Activated effector memory CD4-positive, alpha-beta T cell treated with anti-CD3 and anti-CD28 coated beads, Interleukin-2, amount 50 U/mL, for 16 hours (primary cell): ENCODE data around the gene STK38L.

Source experiments
- DNase-seq: peaks from one replicate; pipeline ENCODE4 v3.0.0-alpha.2; 2020

Gene STK38L

DNA sequence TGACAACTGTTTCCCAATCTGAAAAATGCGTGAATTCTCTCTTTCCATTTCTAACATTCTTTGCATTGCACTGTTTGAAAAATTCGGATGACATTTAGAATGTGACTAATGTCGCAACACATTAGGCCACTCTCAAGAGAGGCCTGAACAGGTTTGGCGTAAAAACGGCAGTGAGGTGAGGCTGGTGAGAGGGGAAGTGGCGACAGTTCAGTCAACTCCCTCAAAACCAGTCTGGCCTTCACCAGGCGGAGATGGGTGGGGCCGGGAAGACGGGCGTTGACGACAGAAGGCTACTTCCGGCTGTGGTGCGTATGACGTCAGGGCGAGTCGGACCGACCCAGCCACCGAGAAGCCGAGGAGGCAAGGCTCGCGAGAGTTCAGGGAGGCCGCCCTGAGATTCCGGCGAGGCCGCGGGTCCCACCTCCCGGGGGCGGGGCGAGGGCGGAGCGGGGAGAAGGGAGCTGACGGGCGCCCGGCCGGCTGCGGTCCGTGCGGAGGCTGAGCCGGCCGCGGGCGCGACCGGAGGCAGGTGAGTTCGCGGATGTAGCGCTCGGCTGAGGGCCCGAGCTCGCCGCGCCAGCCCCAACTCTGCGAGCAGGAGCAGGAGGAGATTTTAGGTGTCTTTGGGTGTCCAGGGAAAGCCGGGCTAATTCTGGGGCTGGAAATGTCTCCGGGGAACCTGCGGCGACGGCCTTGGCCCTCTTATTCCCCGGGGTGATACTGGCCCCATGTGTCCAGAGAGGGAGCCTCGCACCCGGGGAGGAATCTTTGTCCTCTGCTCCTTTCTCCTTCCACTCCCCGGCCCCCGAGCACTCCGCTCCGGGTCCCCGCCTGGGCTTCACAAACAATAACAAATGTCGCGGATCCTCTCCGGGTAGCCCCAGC lies at the start of gene STK38L:
STK38L (plus strand) TSS at position 483 of the 885 bp plus-strand sequence. CDS start 53,435 bp downstream, outside the sequence.
- peak; percentile 98 for DNase-seq

DNA sequence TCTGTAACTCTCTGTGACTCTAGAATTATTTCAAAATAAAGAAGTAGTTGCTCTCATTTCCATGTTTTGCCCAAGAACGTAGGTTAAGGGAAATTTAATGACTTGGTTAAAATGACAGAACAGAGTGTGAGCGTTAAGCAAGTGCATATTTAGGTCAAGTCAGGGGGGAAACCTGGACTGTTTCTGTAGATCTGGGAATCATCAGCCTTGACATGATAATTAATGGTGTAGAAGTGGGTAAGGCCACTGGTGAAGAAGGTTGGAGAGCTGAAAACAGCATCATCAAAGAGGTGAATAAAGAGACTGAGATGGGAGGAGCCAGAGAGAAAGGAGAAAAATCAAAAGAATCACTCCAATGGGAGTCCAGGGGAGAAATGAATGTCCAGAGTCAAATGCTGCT lies 49.4 kb upstream of the STK38L start:
- no peak for DNase-seq

DNA sequence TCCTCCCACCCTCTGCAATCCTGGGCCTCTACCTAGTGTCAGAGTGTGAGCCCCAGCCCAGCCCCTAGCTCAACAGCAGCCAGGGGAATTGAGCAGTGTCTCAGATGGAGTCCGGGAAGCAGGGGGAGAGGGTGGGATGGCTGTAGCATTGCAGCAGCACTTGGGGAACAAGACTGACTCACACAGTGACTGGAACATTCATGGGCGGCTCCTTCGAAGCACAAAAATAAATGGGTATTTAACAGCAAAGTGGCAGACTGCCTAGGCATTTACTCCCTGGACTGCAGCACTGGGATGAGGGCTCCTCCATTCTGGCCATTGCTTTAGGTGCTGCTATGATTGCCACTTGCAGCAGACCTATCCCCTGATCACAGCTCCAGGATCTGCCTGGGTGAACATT lies 46.0 kb upstream of the STK38L start:
- DNase-seq: no peak

DNA sequence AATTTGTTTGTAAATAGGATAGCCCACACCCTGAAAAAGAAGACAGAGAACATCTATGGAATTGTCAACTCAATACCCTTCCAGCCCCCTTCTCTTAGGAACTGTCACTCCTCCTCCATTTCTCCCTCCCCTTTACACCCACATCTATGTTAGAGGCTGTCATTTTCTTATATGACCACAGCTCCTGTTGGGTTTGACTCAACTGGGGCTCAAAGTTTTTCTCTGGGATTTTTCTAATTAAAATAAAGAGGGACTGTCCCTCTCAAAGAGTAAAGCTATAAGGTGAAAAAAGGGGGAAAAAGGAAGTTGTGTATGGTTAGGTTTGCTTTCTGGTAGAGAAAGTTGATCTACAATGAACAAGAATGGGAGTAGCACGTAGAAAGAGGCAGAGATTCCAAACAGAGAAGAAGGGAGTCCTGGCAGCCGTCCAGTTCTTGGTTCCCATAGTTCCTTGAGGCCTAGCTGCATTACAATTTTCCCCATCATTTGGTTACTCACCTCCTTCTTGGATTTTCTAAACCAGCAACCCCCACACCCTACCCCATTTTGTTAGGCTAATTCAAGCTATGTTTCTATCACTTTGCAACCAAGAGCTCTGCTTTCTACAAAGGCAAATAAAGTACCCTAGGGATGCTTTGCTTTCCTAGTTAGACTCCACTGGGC lies 44.3 kb upstream of the STK38L start:
- no peak for DNase-seq

DNA sequence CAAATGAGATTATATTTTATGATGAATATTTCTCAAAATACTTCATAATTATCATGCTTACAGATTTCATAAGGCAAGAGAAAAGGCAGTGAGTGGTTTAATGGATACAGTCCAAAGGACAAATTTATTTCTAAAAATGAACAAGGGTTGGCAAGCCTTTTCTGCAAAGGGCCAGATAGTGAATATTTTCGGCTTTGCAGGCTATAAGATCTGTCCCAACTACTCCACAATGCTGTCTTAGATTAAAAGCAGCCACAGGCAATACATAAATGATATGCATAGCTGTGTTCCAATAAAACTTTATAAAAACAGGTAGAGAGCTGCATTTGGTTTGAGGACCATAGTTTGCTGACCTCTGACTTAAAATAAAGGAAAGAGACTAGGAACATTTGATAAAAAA lies 42.9 kb upstream of the STK38L start:
- no peak for DNase-seq

DNA sequence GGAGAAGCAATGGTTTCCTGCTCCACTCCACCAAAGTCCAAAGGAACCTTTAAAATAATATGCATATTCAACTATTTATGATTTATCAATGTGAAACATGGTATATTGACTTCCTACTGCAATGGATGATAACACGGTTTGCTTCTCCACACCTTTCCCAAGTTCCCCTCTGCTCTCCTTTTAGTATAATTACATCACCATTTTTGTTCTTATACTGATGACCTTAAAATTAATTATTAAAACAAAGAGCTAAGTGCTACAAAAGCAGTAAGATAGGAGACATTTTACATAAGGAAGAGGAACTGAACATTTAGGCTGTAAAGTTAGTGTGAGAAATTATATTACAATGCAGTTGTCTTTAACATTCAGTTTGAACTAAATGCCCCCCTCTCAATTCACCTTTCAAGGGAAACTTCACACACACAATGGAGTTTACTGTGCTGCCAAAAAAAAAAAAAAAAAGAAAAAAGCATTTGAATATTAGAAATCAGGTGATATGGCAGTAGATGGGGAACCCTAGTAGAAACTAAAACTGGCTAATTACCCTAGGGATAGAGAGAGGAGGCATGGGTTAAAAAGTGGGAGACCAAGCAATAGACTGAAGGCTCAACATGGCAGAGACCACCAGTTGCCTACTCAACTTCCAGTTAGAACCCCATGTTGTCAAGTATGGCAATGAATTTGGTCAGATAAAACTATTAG lies 37.1 kb upstream of the STK38L start:
- no peak for DNase-seq

DNA sequence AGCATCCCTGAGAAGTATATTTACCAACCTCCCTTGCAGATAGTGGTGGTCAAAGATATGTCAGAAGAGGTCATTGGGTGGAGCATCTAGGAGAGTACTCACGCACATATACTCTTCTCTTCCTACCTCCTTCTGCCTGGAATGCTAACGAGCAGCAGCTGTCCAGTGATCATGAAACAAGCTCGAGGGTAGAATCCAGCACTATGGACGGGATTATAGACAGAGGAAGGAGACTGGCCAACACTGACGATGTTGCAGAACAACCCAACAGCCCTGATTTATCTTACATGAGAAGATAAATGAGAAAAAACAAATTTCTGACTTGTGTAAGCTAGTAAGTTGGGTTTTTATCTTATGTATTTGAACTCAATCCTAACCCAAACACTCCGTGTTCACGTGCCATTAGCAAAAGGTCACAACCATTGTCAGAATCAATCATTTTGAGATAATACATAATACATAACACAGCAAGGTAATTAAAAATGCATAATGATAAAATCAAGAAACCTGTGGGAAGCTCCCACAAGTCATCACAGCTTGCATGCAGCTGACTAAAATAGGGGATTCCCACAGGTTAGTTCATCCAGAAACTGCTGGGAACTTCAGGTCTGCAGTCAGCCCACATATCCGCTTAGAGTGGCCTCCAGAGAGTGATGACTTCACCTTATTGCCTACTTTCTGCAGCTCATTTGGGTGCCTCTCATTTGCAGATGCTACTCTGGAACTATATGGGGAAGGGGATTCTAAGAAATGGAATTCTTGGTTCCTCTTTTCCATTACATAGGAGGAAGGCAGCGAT lies 36.3 kb upstream of the STK38L start:
- peak; percentile 65 for DNase-seq

DNA sequence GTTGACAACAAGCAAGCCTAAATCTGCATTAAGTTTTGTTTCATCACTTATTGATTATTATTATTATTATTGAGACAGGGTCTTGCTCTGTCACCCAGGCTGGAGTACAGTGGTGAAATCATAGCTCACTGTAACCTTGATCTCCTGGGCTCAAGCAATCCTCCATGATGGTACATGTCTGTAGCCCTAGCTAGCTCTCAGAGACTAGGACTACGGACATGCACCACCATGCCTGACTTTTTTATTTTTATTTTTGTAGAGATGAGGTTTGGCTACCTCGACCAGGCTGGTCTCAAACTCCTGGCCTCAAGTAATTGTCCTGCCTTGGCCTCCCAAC lies 35.7 kb upstream of the STK38L start:
- DNase-seq: no peak

DNA sequence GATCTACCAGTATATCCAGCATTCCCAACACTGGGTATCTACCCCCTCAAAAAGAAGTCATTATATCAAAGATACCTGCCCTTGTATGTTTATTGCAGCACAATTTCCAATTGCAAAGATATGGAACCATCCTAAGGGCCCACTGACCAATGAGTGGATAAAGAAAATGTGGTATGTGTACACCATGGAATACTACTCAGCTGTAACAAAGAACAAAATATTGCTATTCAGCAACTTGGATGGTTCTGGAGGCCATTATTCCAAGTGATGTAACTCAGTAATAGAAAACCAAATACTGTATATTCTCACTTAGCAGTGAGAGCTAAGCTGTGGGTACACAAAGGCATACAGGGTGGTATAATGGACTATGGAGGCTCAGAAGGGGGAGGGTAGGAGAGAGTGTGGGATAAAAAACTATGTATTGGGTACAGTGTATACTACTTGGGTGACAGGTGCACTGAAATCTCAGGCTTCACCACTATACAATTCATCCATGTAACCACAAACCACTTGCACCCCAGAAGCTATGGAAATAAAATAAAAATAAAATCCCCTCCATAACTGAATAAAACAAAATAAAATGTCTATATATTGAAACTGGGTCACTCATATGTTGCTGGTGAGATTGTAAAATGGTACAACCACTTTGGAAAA lies 34.7 kb upstream of the STK38L start:
- DNase-seq: no peak

DNA sequence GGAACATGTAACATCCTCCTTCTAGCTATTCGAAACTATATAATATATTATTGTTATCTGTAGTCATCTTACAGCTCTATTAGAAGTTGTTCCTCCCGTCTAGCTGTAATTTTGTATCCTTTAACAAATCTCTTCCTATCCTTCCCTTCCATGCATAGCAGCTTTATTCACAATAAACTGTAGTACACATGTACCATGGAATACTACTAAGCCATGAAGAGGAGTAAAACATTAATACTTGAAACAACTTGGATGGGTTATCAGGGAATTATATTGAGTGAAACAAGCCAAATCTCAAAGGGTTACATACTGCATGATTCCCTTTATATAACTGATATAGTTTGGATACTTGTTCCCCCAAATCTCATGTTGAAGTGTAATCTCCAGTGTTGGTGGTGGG lies 33.9 kb upstream of the STK38L start:
- no peak for DNase-seq

DNA sequence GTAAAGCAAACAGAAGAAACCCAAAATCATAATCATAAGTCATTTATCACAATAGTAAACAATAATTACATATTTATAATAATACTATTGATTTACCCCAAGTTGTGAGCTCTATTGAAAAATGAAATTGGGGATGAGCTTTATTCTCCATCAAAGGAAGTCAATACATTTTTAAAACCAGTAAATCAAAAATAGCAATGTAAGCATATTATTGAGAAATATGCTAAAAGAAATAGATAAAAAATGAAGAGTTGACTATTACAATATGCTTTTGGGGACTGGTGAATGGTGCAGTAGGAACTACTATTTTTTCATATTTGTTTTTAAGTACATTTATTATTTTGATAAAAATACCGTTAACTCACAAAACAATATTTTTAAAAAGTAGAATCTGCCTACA lies 31.2 kb upstream of the STK38L start:
- DNase-seq: no peak

DNA sequence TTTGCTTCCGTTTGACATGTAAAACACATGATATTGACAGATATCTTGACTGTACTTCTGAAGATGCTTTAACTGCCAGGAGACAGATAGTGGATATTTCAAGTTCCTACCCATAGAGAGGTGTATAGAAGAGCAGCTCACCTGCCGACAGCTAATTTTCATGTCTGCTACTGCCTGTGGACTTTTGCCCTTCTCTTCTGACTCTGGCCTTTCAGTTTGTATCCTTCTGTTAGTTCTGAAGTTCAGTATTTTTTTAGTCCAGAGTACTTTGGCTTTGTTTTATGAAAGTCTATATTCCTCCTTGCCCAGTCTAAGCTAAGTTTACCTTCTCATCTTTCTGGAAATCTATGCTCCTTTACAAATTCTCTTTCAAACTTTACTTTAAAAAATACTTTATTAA lies 30.8 kb upstream of the STK38L start:
- DNase-seq: no peak

DNA sequence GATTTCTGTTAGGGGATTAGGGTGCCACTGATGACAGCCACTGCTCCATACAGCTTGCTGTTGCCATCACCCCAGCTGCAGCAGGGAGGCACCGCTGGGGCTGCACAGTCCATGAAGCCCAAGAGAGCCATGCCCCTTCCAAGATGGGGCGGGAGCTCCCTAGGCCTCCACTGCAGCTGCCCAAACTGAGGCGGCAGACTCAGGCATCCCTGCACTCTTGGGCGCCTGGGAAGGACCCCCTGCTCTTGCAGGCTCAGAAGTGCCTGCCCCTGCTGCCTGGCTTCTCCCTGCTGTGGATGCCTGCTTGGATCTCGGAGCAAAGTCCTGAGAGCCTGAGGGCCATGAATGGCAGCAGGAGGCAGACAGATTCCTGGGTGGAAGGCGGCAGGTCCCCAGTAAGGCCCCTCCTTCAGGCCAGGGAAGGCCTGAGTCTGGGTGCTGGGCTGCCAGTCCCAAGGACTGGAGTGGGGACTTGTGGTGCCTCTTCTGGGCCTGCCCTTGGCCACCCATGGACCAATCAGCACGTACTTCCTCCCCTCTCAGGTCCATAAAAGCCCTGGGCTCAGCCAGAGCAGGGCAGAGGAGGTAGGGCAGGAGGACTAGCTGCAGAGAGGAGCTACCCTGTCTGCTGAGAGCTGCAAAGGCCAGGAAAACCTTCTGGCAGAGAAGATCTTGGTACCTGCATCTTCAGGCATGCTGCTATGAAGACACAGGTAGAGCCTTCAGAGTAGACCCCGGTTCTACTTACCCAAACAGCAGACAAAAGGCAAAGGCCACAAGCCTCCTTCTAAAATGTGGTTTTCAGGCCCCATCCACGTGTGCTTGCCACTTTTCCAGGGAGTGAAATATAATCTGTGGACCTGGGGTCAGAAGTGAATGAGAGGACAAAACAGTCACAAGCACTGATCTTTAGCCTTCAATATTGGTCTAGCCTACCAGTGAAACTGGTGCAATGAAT lies 30.0 kb upstream of the STK38L start:
- DNase-seq: no peak

DNA sequence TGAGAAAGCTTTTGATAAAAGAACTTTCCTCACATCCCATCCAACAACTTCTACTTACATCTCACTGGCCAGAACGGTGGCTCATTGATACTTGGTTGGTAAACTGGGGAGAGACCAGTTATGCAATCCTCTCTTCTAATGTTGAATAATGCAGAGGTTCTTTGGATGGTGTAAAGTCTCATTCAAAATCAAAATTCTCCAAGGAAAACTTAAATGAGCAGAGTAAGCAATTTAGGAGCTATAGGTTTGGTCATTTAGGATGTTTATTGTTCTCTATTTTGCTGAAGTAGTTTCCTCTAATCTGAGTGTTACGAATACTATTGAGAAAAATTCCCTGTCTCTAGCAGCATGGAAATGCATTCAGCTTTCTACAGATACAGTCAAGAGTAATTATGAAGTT lies 26.5 kb upstream of the STK38L start:
- DNase-seq: no peak

DNA sequence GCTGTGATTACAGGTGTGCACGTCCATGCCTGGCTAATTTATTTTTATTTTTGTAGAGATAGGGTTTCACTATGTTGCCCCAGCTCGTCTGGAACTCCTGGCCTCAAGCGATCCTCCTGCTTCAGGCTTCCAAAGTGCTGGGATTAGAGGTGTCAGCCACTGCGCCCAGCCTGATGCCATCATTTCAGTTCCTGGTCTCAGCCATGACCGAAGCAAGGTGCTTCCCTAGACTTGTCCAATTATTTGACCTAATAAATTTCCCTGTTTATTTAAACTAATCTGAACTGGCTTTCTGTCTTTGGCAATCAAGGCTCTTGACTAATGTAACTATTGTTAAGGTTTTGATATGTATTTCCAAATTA lies 24.4 kb upstream of the STK38L start:
- DNase-seq: no peak

DNA sequence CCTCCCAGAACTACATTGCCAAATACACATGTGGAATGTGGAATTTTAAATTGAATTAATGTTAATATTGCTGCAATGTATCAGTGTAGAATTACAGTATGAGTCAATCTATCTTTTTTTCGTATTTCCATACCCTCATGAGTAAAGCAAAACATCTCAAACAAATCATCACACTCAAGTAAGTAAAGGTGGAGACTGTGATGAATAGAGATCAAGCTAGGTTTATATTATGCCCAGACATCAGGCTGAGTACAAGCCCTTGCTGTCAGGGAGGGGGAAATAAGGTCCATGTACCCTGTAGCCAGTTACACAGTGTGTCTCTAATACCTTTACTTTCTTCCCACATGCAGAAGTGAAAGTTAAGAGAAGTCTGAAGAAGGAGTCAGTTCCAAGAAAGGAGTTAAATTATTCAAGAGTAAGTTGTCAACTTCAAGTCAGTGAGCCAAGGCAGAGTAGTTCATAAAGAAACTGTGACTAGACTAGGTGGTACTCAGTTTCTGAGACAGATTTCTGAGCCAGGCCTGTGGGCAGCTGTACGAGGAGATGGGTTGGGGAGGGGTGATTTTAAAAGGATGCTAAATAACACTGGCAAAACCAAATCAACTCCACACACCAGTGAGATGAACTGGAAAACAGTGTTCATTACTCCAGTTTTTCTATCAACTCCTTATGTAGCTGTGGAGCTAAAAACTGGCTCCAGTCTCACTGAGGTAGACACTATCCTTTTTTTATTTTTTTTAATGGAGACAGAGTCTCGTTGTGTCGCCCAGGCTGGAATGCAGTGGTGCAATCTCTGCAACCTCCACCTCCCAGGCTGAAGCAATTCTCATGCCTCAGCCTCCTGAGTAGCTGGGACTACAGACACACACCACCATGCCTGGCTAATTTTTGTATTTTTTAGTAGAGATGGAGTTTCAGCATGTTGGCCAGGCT lies 23.8 kb upstream of the STK38L start:
- DNase-seq: no peak

DNA sequence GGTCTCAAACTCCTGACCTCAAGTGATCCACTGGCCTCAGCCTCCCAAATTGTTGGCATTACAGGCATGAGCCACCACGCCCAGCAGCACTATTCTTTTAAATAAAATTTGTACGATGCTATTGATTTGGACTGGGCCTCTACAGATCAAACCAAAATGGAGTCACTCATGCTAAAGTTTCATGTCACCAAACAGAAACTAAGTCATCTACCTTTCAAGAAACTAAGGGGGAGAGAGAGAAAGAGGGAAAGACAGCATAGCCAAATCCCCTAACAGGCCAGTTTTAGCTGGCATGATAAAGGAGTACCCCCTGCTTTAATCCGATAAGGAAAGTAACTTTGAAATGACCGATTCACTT lies 23.1 kb upstream of the STK38L start:
- DNase-seq: no peak

DNA sequence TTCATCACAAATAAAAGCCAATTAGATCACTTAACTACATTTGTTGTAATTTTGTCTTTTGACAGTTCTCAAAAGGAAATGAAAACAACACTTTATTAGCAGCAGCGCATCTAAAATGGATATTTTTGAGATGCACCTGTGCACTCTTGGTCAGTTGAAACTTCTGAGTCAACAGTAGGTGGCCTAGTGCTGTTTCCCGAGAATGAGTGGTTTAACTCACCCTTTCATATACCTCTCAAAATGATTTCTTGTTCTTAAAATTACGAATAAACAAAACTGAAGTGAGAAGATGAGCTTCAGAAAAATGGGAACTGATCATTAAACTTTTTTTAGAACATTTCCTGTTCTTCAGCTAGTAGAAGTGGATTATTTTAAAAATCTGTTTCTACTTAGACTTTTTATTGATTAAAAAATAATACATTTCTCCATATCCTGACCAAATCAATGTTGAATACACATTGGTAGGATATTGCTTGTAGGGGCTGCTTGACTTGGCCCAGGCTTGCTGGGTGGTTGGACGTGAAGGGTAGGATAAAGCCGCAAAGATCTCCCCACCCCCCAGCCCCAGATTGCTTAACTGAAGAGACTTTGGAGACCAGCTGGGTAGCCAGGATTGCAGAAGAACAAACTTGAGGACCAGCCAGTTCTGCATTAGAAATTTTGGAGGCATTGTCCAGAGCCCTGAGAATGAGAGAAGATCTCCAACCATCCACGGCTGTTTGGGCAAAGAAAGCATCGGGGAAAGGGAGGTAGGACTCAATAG lies 22.3 kb upstream of the STK38L start:
- no peak for DNase-seq

DNA sequence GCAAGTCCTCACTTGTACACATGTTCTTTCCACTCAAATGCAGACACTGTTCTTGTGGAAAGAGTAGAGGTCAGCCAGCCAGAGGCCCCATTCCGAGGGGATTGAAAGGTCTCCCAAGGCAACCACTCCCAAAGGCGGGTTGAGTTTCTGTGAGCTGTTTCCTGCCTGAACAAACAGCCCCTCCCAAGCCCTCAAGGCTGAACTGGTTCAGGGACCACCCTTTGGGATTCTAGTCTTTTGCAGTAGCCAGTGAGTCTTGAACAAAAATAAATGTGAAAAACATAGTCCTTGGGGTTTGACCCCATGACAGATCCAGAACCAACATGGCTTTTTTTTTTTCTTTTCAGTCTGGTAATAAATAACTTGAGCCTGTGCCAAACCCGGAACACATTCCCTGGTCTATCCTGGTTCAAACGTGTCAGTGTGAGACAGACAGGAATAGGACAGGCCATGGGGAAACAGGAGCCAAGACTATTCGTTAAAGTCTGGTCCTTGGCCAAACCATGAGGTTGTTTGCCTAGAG lies 17.6 kb upstream of the STK38L start:
- DNase-seq: no peak
